ENCODE data around the gene DACT3.
"Not testable (repeated sequence)": the region's sequence is repeated elsewhere in the genome, so short reads cannot be mapped to it uniquely, and the experiment has no call there.

DACT3 gene

DNA sequence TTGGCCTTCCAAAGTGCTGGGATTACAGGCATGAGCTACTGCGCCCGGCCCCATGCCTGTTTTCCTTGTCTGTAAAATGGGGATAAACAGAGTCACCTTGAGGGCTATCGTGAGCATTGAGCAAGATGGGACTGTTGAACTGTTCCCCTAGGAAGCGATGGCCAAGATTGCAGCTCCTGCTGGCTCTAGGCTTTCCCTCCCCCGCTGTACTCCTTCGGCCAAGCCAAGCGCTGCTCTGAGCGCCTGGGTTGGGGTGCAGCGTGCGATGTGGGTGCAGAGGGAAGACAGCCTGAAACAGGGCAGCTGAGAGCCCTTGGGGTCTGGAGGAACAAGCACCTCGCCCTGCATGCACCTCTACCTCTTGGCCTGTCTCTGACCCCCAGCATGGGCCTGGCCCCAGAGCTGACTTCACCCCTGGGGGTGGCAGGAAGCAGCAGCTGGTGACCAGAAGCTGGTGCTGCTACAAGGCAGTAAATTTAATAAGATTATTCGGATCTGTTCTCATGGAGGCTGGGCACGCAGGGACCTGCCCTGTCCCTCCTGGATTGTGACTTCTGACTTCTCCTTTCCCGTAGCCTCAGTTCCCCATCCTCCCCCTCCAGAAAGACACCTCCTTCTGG is 30.3 kb downstream of the DACT3 start:
- Histone ChIP-seq H3K4me3 (ENCODE audit: low read depth, low read length, poor library complexity, severe bottlenecking) (no peak overlapping the region), H3K79me2 (ENCODE audit: insufficient read depth, low read length) (no peaks in the 10 kb centered on the region), H3K27me3 (ENCODE audit: insufficient read depth, low read length) (peaks cover 18% of the 10 kb centered on the region), H3K9me3 (ENCODE audit: low read length) (no peaks in the 10 kb centered on the region), H3K4me1 (ENCODE audit: insufficient read depth, low read length, severe bottlenecking) (peaks cover 10% of the 10 kb centered on the region), H4K20me1 (ENCODE audit: insufficient read depth, low read length) (no peaks in the 10 kb centered on the region), H2AFZ (ENCODE audit: low read length) (no peak overlapping the region), H3F3A (ENCODE audit: insufficient read depth, low read length) (no peaks in the 10 kb centered on the region), H3K27ac (ENCODE audit: low read depth, low read length, poor library complexity, severe bottlenecking) (no peak overlapping the region), H3K4me2 (ENCODE audit: low read length) (no peak overlapping the region), H3K9me2 (ENCODE audit: low read depth, low read length) (no peaks in the 10 kb centered on the region), H3K9ac (ENCODE audit: low read length) (no peak overlapping the region), H3K36me3 (ENCODE audit: insufficient read depth, low read length) (no peaks in the 10 kb centered on the region)
- TF ChIP-seq, protein P1, sequence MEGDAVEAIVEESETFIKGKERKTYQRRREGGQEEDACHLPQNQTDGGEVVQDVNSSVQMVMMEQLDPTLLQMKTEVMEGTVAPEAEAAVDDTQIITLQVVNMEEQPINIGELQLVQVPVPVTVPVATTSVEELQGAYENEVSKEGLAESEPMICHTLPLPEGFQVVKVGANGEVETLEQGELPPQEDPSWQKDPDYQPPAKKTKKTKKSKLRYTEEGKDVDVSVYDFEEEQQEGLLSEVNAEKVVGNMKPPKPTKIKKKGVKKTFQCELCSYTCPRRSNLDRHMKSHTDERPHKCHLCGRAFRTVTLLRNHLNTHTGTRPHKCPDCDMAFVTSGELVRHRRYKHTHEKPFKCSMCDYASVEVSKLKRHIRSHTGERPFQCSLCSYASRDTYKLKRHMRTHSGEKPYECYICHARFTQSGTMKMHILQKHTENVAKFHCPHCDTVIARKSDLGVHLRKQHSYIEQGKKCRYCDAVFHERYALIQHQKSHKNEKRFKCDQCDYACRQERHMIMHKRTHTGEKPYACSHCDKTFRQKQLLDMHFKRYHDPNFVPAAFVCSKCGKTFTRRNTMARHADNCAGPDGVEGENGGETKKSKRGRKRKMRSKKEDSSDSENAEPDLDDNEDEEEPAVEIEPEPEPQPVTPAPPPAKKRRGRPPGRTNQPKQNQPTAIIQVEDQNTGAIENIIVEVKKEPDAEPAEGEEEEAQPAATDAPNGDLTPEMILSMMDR (IDR thresholded peaks at IDR 0.05; ENCODE audit: low read length) = no peak
- TF ChIP-seq EZH2 (IDR thresholded peaks at IDR 0.05; ENCODE audit: borderline replicate concordance, low read length) = no peak

DNA sequence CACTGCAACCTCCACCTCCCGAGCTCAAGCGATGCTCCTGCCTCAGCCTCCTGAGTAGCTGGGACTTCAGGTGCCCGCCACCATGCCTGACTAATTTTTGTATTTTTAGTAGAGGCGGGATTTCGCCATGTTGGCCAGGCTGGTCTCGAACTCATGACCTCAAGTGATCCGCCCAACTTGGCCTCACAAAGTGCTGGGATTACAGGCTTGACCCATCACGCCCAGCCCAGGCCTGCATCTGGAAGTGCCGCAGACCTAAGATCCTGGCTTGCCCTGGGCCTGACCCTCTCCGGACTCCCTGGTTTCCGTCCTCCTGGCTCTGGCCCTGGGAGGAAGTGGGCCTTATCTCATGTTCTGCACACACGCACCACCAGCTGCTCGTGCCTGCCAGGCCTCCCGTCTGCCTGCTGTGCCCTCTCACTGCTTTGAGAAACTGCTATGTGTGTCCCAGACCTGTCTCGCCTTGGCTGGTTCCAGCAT is 31.4 kb downstream of the DACT3 start:
- Histone ChIP-seq H3K27me3 (ENCODE audit: insufficient read depth, low read length) (peaks cover 21% of the 10 kb centered on the region), H3F3A (ENCODE audit: insufficient read depth, low read length) (no peaks in the 10 kb centered on the region), H3K4me1 (ENCODE audit: insufficient read depth, low read length, severe bottlenecking) (peaks cover 10% of the 10 kb centered on the region), H3K9me3 (ENCODE audit: low read length) (no peaks in the 10 kb centered on the region), H3K4me3 (ENCODE audit: low read depth, low read length, poor library complexity, severe bottlenecking) (no peak overlapping the region), H3K36me3 (ENCODE audit: insufficient read depth, low read length) (no peaks in the 10 kb centered on the region), H2AFZ (ENCODE audit: low read length) (no peak overlapping the region), H3K79me2 (ENCODE audit: insufficient read depth, low read length) (no peaks in the 10 kb centered on the region), H3K9ac (ENCODE audit: low read length) (no peak overlapping the region), H3K27ac (ENCODE audit: low read depth, low read length, poor library complexity, severe bottlenecking) (no peak overlapping the region), H3K4me2 (ENCODE audit: low read length) (no peak overlapping the region), H3K9me2 (ENCODE audit: low read depth, low read length) (no peaks in the 10 kb centered on the region), H4K20me1 (ENCODE audit: insufficient read depth, low read length) (no peaks in the 10 kb centered on the region)
- TF ChIP-seq, protein P1 (IDR thresholded peaks at IDR 0.05; ENCODE audit: low read length) = no peak
- TF ChIP-seq EZH2 (IDR thresholded peaks at IDR 0.05; ENCODE audit: borderline replicate concordance, low read length) = no peak

DNA sequence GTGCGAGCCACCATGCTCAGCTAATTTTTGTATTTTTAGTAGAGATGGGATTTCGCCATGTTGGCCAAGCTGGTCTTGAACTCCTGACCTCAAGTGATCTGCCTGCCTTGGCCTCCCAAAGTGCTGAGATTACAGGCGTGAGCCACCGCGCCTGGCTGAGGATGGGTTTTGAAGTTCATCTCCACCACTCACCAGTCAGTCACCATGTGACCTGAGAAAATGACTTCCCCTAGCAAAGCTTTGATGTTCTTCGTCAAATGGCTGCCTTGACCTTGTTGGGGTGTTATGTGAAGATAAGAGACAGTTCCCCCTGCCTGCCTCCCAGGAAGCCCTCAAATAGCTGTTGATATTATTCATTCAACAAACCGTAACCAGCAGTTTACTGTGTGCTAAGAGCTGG is 32.0 kb downstream of the DACT3 start:
- not testable (repeated sequence) for H3K79me2 ChIP-seq (ENCODE audit: insufficient read depth, low read length); H3K4me1 ChIP-seq (ENCODE audit: insufficient read depth, low read length, severe bottlenecking); H3K9me3 ChIP-seq (ENCODE audit: low read length); H3F3A ChIP-seq (ENCODE audit: insufficient read depth, low read length); H3K27ac ChIP-seq (ENCODE audit: low read depth, low read length, poor library complexity, severe bottlenecking); H3K9ac ChIP-seq (ENCODE audit: low read length); H3K9me2 ChIP-seq (ENCODE audit: low read depth, low read length); H3K4me3 ChIP-seq (ENCODE audit: low read depth, low read length, poor library complexity, severe bottlenecking); H3K4me2 ChIP-seq (ENCODE audit: low read length); H3K36me3 ChIP-seq (ENCODE audit: insufficient read depth, low read length); H4K20me1 ChIP-seq (ENCODE audit: insufficient read depth, low read length); H2AFZ ChIP-seq (ENCODE audit: low read length)
- peaks cover 21% of the 10 kb centered on the region for H3K27me3 ChIP-seq (ENCODE audit: insufficient read depth, low read length)

DNA sequence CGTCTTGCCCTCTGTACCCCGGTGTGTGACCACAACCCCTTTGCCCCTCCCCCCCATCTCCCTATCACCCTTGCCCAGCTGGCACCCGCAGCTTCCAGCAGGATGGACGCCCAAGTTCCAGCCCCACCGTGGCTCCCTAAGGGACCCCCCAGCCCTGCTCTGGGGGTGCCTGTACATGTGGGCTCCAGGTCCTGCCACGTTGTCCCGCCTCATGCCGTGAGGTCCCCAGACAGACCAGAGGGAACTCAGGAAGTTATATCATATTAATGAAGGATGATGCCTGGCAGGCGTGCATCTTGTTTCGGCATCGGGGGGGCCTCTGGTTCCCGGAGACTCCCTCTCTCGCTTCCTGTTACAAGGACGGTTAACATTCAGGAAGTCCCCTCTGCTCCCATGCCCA is 34.5 kb downstream of the DACT3 start:
- Histone ChIP-seq H3K4me2 (ENCODE audit: low read length) (no peak overlapping the region), H3K9ac (ENCODE audit: low read length) (no peak overlapping the region), H3K36me3 (ENCODE audit: insufficient read depth, low read length) (no peaks in the 10 kb centered on the region), H3K27me3 (ENCODE audit: insufficient read depth, low read length) (peaks cover 21% of the 10 kb centered on the region; the same call in 1 of the 2 replicates), H3K79me2 (ENCODE audit: insufficient read depth, low read length) (no peaks in the 10 kb centered on the region), H3K9me2 (ENCODE audit: low read depth, low read length) (no peaks in the 10 kb centered on the region), H4K20me1 (ENCODE audit: insufficient read depth, low read length) (no peaks in the 10 kb centered on the region), H3K9me3 (ENCODE audit: low read length) (no peaks in the 10 kb centered on the region), H3K4me3 (ENCODE audit: low read depth, low read length, poor library complexity, severe bottlenecking) (no peak overlapping the region), H3K4me1 (ENCODE audit: insufficient read depth, low read length, severe bottlenecking) (no peaks in the 10 kb centered on the region), H2AFZ (ENCODE audit: low read length) (no peak overlapping the region), H3K27ac (ENCODE audit: low read depth, low read length, poor library complexity, severe bottlenecking) (no peak overlapping the region), H3F3A (ENCODE audit: insufficient read depth, low read length) (no peaks in the 10 kb centered on the region)
- TF ChIP-seq, protein P1 (IDR thresholded peaks at IDR 0.05; ENCODE audit: low read length) = no peak
- no peak for TF ChIP-seq EZH2 (IDR thresholded peaks at IDR 0.05; ENCODE audit: borderline replicate concordance, low read length)
